ENCODE measurements around the gene UTP18.
"Not testable (repeated sequence)": the region's sequence is repeated elsewhere in the genome, so short reads cannot be mapped to it uniquely, and the experiment has no call there.

The UTP18 gene

GRCh38 chr17:51330861-51331503 is 70.6 kb downstream of the UTP18 start:
- DNase-seq (ENCODE audit: low read depth in 2 of 2), result not testable (repeated sequence)

GRCh38 chr17:51335006-51335590 is 74.8 kb downstream of the UTP18 start:
- no peak for DNase-seq (ENCODE audit: low read depth in 2 of 2)

GRCh38 chr17:51335883-51336822 is 75.8 kb downstream of the UTP18 start:
- DNase-seq (ENCODE audit: low read depth in 2 of 2), result no peak

DNA sequence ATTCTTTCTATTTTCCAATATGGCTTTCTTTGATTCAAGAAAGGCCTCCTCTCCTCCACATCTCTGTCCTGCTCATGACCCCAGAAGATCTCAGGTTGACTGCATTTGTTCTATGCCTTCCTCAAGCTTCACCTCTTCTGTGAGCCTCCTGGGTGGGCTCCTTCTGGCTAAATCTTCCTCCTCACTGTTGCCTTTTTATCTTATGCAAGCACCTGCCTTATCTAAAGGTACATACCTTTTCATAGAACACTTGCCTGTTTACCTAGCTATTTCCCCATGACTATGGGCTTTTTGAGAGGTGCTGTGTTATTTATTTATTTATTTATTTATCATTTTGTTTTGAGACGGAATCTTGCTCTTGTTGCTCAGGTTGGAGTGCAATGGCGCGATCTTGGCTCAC is 81.1 kb downstream of the UTP18 start:
- no peak for DNase-seq (ENCODE audit: low read depth in 2 of 2)

- DNase-seq (ENCODE audit: low read depth in 2 of 2), result no peak
Observed at GRCh38 chr17:51342257-51342656, 81.9 kb downstream of the UTP18 start.

DNA sequence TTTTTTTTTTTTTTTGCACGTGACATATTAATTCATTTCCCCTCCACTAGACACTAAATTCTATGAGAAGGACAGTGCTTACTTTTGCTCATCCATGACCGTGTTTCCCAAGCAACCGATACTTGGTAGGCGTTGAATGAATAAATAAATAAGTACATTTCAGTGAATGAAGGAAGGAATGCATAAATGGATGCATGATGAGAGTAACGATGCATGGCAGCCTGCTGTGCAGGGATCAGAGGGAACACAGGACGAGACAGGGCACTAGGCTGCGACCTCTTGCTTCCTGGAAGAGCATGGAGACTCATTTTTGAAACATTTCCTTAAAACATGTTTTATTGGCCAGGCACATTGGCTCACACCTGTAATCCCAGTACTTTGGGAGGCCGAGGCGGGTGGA is 84.2 kb downstream of the UTP18 start:
- no peak for DNase-seq (ENCODE audit: low read depth in 2 of 2)

- no peak for DNase-seq (ENCODE audit: low read depth in 2 of 2)
Observed at GRCh38 chr17:51346218-51346982, 86.1 kb downstream of the UTP18 start.
